ENCODE results near the gene MLH3.
"Not testable (repeated sequence)": the region's sequence is repeated elsewhere in the genome, so short reads cannot be mapped to it uniquely, and the experiment has no call there.

Gene MLH3

DNA sequence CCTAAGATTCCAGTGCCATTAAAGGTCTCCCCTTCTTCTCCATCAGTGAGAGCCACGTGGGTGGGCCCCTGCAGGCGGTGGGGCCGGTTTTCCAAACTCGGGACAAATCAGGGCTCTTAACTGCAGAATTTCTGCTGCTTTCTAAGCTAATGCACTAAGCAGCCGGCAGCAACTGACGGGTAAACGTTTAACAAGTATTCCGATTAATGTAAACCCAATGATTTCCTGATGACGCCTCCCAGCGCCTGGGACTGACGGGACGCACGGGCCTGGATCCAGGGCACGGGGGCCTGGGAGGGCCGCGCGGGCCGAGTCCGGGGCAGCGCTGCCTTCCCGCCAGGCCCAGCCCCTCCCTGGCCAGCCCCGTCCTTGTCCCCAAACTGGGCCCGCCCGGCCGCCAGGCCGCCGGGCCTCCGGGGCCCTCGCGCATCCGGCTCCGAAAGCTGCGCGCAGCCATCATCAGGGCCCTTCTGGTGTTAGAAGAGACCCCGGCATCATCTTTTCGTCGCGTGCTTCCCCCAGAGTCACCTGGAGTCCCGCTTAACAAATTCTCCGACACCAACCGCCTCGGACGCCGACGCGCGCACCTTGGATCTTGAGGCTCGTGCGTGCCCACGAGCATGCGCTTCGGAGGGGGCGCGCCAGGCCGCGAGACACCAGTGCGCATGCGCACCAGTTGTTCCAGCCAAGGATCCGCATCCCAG is at the start of gene MLH3:
Gene MLH3, minus strand, starts transcription at position 616 of the 704 bp plus-strand sequence. CDS start 1,812 bp downstream, outside the sequence.
- peak; percentile 80 to 84 for DNase-seq

DNA sequence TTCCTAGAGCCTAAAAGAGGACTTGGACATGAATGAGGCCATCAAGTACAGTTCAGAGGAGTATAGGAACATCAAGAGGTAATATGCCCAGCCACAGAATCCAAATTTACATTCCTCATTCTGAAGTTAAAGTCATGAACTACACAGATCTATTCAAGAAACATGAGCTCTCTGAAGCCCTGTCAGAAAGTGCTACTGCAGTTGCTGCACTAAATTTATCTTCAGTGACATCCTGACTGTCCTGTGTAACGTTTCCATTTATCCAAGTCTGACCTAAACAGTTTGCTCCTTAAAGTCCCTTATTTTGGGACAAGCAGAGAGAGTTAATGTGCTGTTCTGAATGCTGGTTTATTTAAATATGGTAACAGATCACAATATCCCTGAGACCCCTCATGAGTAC is 47.4 kb upstream of the MLH3 start:
- no peak for DNase-seq

DNA sequence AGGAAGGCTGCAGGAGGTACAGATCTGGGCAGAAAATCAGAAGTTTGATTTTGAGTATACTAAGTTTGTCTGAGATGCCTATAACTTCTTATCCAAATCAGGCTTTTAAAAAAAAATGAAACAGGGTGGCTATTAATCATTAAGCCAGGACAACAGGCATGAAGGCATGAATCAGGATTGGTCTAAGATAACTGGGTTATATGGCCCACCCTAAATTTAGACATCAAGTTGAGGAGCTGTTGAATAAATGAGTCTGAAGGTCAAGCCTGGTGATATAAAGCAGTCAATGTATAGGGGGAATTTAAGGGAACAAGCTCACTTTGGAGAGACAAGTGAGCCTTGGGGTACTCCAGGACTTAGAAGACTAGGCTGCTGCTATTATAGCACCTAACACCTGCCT is 46.9 kb upstream of the MLH3 start:
- DNase-seq, result no peak

GRCh38 chr14:75096959-75097358 is 45.7 kb upstream of the MLH3 start:
- DNase-seq, result no peak

DNA sequence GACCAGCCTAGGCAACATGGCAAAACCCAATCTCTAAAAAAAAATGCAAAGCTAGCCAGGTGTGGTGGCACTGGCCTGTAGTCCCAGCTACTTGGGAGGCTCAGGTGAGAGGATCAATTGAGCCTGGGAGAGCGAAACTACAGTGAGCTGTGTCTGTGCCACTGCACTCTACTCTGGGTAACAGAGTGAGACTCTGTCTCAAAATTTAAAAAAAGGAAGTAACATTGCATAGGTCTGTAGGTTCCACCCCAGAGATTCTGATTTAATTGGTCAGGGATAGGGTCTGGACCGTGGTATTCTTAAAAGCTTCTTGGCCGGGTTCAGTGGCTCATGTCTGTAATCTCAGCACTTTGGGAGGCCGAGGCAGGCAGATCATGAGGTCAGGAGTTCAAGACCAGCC is 44.4 kb upstream of the MLH3 start:
- no peak for DNase-seq

DNA sequence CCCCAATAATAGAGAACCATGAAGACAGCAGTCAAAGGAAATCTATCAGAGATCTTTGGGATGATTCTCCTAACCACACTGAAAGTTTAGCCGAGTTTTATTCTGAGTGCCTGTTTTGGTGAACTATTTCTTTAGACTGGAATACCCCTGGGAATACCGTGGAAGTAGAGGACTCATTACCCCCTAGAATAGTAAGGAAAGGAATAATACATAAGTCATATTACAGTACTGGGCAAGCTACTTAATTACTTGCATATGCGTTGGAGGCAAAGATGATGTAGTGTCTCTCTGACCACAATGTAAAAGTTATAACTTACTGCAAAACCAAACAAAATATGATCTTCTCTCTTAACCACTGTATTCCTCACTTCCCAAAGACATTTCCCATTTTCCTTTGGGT is 43.6 kb upstream of the MLH3 start:
- no peak for DNase-seq

DNA sequence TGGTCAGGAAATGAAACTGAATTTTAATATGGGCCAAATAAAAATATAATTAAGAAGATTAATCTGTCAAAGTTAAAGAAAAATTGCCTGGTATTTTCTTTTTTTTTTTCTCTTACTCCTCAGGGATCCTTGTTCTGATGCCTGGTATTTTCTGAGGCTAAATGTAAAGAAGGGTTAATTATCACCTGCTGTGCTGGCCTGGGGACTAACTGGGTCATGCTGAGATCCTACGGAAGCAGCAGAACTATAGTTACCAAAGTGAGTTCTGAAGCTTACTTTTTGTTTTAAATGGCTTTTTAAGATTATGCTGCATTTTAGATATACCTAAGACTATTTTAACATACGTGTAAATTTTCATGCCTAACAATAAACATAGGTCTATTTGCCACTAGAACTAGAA is 41.4 kb upstream of the MLH3 start:
- no peak for DNase-seq

DNA sequence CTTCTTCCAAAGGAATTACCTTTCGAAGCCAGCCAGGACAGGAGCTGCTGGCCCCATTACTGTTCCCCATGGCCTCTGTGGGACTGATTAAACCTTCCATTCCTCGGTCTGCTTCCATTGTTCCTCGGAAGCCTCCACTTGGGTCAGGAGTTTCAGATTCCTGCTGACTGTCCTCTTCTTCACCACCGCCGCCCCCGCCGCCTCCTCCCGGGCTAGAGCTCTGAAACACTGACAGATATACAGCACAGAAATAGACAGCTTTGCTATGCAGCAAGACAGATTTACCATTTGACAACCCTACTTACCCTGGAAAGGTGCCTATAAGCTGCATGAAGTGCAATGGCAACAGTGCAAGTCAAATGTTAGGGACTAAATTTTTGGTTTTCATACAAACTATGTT is 40.0 kb upstream of the MLH3 start:
- DNase-seq, result no peak

GRCh38 chr14:75090353-75090752 is 39.1 kb upstream of the MLH3 start:
- DNase-seq, result no peak

- DNase-seq, result peak; percentile 37 to 65
These were observed 37.5 kb upstream of the MLH3 start for GRCh38 chr14:75088566-75089373.

GRCh38 chr14:75088153-75088552 is 36.9 kb upstream of the MLH3 start:
- no peak for DNase-seq

- DNase-seq, result no peak
These were observed 33.2 kb upstream of the MLH3 start for GRCh38 chr14:75084513-75084912.

GRCh38 chr14:75083271-75083670 is 32.0 kb upstream of the MLH3 start:
- DNase-seq, result no peak

DNA sequence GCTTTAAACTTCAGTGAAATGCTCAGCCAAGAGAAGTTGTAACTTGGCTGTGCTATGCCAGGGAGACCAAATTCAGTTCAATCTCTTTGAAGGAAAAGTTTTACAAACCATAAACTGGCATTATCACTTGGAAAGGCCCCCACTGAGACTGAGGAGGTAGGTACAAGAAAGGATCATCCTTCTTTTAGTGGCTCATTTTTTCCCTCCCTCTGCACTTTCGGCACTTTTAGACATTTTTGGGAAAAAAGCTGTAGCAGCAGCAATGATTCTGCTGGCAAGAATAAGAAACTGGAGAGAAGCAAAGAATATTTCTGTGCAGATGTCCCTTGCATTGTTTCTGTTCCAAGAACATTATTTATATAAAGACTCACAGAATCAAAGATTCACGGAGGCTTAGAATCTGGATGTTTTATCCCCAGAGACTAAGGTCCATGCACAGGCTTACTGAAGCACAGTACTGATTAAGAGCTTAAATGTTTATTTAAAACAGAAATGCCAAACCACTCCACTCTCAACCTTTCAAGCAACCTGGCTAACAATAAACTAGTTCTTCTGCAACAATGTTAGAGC is 30.5 kb upstream of the MLH3 start:
- DNase-seq, result no peak

DNA sequence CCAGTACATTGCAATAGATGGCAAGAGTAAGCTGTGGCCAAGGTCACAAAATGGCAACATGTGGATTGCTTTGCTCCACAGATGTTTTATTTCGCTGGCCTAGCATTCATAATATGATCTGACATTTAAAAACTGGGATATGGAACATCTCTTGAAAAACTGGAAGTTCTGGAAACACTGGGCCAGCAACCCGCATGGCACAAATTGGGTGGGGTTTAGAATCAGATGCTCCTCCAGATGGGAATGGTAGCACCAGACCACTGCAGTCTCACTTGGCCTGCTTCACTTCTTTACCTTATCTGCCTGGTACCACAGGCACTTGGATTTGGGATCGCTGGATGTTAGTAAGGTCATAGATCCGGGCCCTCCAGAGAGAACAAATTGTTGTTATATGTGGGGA is 28.3 kb upstream of the MLH3 start:
- no peak for DNase-seq

DNA sequence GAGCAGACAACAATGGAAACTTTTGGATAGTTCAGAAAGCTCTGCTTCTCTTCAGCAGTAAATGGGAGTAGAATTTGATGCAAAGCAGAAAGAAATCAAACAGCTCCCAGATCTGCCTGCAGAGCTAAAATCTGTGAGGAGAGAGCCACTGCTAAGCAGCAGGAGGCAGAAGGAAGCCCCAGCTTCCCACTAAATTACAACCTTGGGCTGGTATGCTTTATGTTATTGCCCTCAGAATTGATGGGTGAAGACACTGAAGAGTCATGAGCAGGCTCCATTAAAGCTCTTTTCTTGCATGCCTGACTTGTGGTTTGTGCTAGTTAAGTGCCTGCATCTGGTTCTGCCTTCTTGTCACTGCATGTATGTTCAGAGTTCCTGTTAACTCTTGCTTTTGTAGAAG is 26.5 kb upstream of the MLH3 start:
- DNase-seq, result no peak

DNA sequence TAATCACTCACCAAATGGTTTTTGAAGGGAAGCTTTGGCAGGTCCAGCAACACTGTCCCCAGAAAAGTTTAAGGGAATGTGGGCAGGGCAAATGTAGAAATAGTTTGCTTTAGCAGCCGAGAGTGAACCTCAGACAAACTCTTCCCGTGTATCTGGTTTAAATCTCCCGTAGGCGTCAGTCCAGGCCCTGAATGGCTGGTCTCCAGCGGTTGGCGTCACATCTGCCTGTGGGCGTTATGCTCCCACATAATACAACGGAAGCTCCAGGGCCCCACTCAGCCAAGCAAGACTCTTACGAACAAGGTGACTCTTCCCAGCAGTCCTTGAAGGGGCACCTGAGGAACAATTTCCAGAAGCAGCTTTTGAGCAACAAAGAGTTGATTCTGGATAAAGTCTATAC is 19.1 kb upstream of the MLH3 start:
- no peak for DNase-seq

DNA sequence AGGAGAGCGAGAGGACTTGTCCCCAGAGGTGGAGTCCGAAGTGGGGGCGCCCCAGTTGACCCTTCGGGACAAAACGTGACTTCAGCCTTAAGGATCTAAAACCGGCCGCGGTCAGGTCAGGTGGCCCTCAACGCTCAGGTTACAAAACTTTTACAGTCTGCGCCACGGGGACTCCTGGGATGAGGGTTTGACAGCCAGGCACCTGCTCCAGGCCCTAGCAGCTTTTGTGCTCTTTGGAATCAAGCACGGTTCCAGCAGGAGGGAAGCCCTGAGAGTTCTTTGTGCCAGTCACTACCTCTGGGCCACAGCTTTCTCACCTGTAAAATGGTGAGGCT is 18.5 kb upstream of the MLH3 start:
- no peak for DNase-seq

DNA sequence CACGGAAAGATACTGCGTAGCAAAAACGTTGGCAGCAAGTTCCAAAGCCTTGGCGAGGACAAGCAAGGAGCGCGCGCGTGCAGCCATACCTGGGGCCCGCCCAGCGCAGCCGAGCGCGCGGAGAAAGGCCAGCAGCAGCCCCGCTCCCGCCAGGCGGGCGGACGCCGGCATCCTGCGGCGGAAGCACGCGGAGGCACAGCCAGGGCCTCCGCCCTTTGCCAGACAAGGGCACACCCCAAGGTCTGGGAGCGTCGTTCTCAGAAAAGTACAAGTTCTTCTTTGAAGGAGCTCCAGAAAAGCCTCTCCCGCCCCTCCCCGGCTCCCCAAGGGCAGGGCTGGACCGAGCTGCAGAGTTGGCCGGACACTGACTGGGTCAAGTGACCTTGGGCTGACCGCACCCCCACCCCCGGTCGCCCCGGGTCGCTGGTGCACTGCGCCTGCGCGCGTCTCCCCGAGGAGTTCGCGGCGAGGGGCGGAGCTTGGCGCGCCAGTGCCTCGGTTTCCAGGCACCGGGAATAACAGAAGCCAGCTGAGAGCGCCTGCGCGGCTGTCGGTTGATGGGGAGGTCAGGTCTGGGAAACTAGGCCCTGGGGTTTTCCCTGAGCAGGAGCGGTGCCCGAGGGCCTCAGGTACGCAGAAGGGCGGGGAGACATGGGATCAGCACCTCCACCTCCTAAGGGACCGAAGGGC is 18.0 kb upstream of the MLH3 start, which contains the start of gene ZC2HC1C:
Gene ZC2HC1C, plus strand, starts transcription at position 521 of the 690 bp plus-strand sequence. CDS start 933 bp downstream, outside the sequence.
- peak; percentile 45 to 67 for DNase-seq

- DNase-seq, result no peak
These were observed 17.2 kb upstream of the MLH3 start for GRCh38 chr14:75068294-75069120.

GRCh38 chr14:75067765-75068164 is 16.5 kb upstream of the MLH3 start:
- DNase-seq, result not testable (repeated sequence)

- DNase-seq, result no peak
These were observed 15.9 kb upstream of the MLH3 start for GRCh38 chr14:75067212-75067611.

DNA sequence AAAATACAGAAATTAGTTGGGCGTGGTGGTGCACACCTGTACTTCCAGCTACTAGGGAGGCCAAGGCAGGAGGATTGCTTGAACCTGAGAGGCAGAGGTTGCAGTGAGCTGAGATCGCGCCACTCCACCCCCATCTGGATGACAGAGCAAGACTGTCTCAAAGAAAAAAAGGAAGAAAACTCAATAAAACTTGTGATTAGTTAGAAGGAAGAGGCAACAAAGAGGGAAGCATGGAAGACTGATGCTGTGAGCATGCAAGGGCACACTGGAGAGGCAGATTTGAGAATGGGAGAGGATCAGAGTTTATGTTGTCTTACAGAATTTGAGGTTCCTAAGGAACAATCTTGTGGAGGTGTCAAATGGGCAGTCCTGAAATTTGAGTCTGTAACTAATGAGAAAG is 15.4 kb upstream of the MLH3 start:
- DNase-seq, result no peak
